ENCODE measurements around the gene PRPF38A.
"Not testable (repeated sequence)": the region's sequence is repeated elsewhere in the genome, so short reads cannot be mapped to it uniquely, and the experiment has no call there.

Gene PRPF38A

GRCh38 chr1:52367272-52367671 lies 37.1 kb upstream of the PRPF38A start:
- Mint-ChIP-seq H3K27me3 (no peaks in the 10 kb centered on the region), H3K9me3 (no peaks in the 10 kb centered on the region), H3K4me3 (peak overlapping the region; percentile 93)

GRCh38 chr1:52368383-52369172 lies 35.8 kb upstream of the PRPF38A start:
- H3K4me1 Mint-ChIP-seq (ENCODE audit: low read depth), result peaks cover 36% of the 10 kb centered on the region

More at GRCh38 chr1:52367272-52367671, 37.1 kb upstream of the PRPF38A start:
- no peak for DNase-seq
- H3K27ac Mint-ChIP-seq, result peak overlapping the region; percentile 7
- peaks cover 46% of the 10 kb centered on the region for H3K4me1 Mint-ChIP-seq (ENCODE audit: low read depth)
- H3K36me3 Mint-ChIP-seq (ENCODE audit: low read depth), result peaks cover 41% of the 10 kb centered on the region

GRCh38 chr1:52369851-52370250 lies 34.6 kb upstream of the PRPF38A start:
- not testable (repeated sequence) for DNase-seq, H3K9me3 Mint-ChIP-seq, H3K4me3 Mint-ChIP-seq, H3K27me3 Mint-ChIP-seq, H3K27ac Mint-ChIP-seq
- Mint-ChIP-seq H3K4me1 (ENCODE audit: low read depth) (peaks cover 25% of the 10 kb centered on the region), H3K36me3 (ENCODE audit: low read depth) (peaks cover 49% of the 10 kb centered on the region)

More at GRCh38 chr1:52368383-52369172, 35.8 kb upstream of the PRPF38A start:
- peak; percentile 70 for DNase-seq
- Mint-ChIP-seq H3K9me3 (no peaks in the 10 kb centered on the region), H3K36me3 (ENCODE audit: low read depth) (peaks cover 44% of the 10 kb centered on the region), H3K4me3 (peak overlapping the region; percentile 46), H3K27ac (peak overlapping the region; percentile 61), H3K27me3 (no peaks in the 10 kb centered on the region)

GRCh38 chr1:52385376-52385775 lies 19.0 kb upstream of the PRPF38A start:
- no peaks in the 10 kb centered on the region for H3K27me3 Mint-ChIP-seq
- no peak overlapping the region for H3K27ac Mint-ChIP-seq
- no peaks in the 10 kb centered on the region for H3K4me1 Mint-ChIP-seq (ENCODE audit: low read depth)
- H3K4me3 Mint-ChIP-seq, result no peak overlapping the region
- peaks cover 98% of the 10 kb centered on the region for H3K36me3 Mint-ChIP-seq (ENCODE audit: low read depth)
- no peak for DNase-seq
- H3K9me3 Mint-ChIP-seq, result no peaks in the 10 kb centered on the region

GRCh38 chr1:52386458-52386857 lies 17.9 kb upstream of the PRPF38A start:
- H3K36me3 Mint-ChIP-seq (ENCODE audit: low read depth), result peaks cover 98% of the 10 kb centered on the region
- DNase-seq, result no peak
- H3K27ac Mint-ChIP-seq, result no peak overlapping the region
- H3K27me3 Mint-ChIP-seq, result no peaks in the 10 kb centered on the region
- no peaks in the 10 kb centered on the region for H3K4me1 Mint-ChIP-seq (ENCODE audit: low read depth)
- no peaks in the 10 kb centered on the region for H3K9me3 Mint-ChIP-seq
- H3K4me3 Mint-ChIP-seq, result no peak overlapping the region

- no peak for DNase-seq
- H3K36me3 Mint-ChIP-seq (ENCODE audit: low read depth), result peaks cover 100% of the 10 kb centered on the region
- no peak overlapping the region for H3K4me3 Mint-ChIP-seq
- H3K4me1 Mint-ChIP-seq (ENCODE audit: low read depth), result peaks cover 4% of the 10 kb centered on the region
- no peak overlapping the region for H3K27ac Mint-ChIP-seq
- H3K9me3 Mint-ChIP-seq, result no peaks in the 10 kb centered on the region
- H3K27me3 Mint-ChIP-seq, result no peaks in the 10 kb centered on the region
These were observed 11.2 kb upstream of the PRPF38A start for GRCh38 chr1:52393174-52393573.

GRCh38 chr1:52399629-52400028 lies 4.8 kb upstream of the PRPF38A start:
- no peaks in the 10 kb centered on the region for H3K9me3 Mint-ChIP-seq
- no peak overlapping the region for H3K27ac Mint-ChIP-seq
- peaks cover 96% of the 10 kb centered on the region for H3K36me3 Mint-ChIP-seq (ENCODE audit: low read depth)
- H3K4me1 Mint-ChIP-seq (ENCODE audit: low read depth), result peaks cover 28% of the 10 kb centered on the region
- DNase-seq, result no peak
- H3K27me3 Mint-ChIP-seq, result no peaks in the 10 kb centered on the region
- H3K4me3 Mint-ChIP-seq, result no peak overlapping the region

GRCh38 chr1:52400131-52400530 lies 4.3 kb upstream of the PRPF38A start:
- H3K36me3 Mint-ChIP-seq (ENCODE audit: low read depth), result peaks cover 96% of the 10 kb centered on the region
- H3K4me1 Mint-ChIP-seq (ENCODE audit: low read depth), result peaks cover 28% of the 10 kb centered on the region
- H3K27me3 Mint-ChIP-seq, result no peaks in the 10 kb centered on the region
- no peak overlapping the region for H3K27ac Mint-ChIP-seq
- no peak for DNase-seq
- H3K4me3 Mint-ChIP-seq, result no peak overlapping the region
- no peaks in the 10 kb centered on the region for H3K9me3 Mint-ChIP-seq

GRCh38 chr1:52402860-52403240 lies 1.6 kb upstream of the PRPF38A start:
- H3K4me3 Mint-ChIP-seq, result peak overlapping the region; percentile 100
- no peaks in the 10 kb centered on the region for H3K27me3 Mint-ChIP-seq
- H3K36me3 Mint-ChIP-seq (ENCODE audit: low read depth), result peaks cover 94% of the 10 kb centered on the region
- peaks cover 47% of the 10 kb centered on the region for H3K4me1 Mint-ChIP-seq (ENCODE audit: low read depth)
- H3K9me3 Mint-ChIP-seq, result no peaks in the 10 kb centered on the region
- DNase-seq, result no peak
- H3K27ac Mint-ChIP-seq, result peak overlapping the region; percentile 100

GRCh38 chr1:52403566-52404115 lies 761 bp upstream of the PRPF38A start:
- DNase-seq, result no peak
- H3K4me3 Mint-ChIP-seq, result peak overlapping the region; percentile 100
- no peaks in the 10 kb centered on the region for H3K9me3 Mint-ChIP-seq
- peaks cover 52% of the 10 kb centered on the region for H3K4me1 Mint-ChIP-seq (ENCODE audit: low read depth)
- H3K36me3 Mint-ChIP-seq (ENCODE audit: low read depth), result peaks cover 96% of the 10 kb centered on the region
- H3K27ac Mint-ChIP-seq, result peak overlapping the region; percentile 100
- H3K27me3 Mint-ChIP-seq, result no peaks in the 10 kb centered on the region

GRCh38 chr1:52404975-52405338 lies 555 bp downstream of the PRPF38A start:
- H3K36me3 Mint-ChIP-seq (ENCODE audit: low read depth), result peaks cover 90% of the 10 kb centered on the region
- H3K27ac Mint-ChIP-seq, result peak overlapping the region; percentile 100
- DNase-seq, result no peak
- H3K9me3 Mint-ChIP-seq, result no peaks in the 10 kb centered on the region
- H3K27me3 Mint-ChIP-seq, result no peaks in the 10 kb centered on the region
- peaks cover 55% of the 10 kb centered on the region for H3K4me1 Mint-ChIP-seq (ENCODE audit: low read depth)
- peak overlapping the region; percentile 100 for H3K4me3 Mint-ChIP-seq

GRCh38 chr1:52413410-52413989 lies 9.1 kb downstream of the PRPF38A start:
- Mint-ChIP-seq H3K4me1 (ENCODE audit: low read depth) (peaks cover 28% of the 10 kb centered on the region), H3K27me3 (no peaks in the 10 kb centered on the region), H3K27ac (peak overlapping the region; percentile 68), H3K4me3 (no peak overlapping the region), H3K9me3 (no peaks in the 10 kb centered on the region), H3K36me3 (ENCODE audit: low read depth) (peaks cover 89% of the 10 kb centered on the region)
- no peak for DNase-seq

- H3K4me3 Mint-ChIP-seq, result no peak overlapping the region
- no peaks in the 10 kb centered on the region for H3K9me3 Mint-ChIP-seq
- peaks cover 95% of the 10 kb centered on the region for H3K36me3 Mint-ChIP-seq (ENCODE audit: low read depth)
- H3K27me3 Mint-ChIP-seq, result no peaks in the 10 kb centered on the region
- no peak for DNase-seq
- peaks cover 33% of the 10 kb centered on the region for H3K4me1 Mint-ChIP-seq (ENCODE audit: low read depth)
- H3K27ac Mint-ChIP-seq, result peak overlapping the region; percentile 61
These were observed 10.5 kb downstream of the PRPF38A start for GRCh38 chr1:52414942-52415341.

- Mint-ChIP-seq H3K36me3 (ENCODE audit: low read depth) (peaks cover 96% of the 10 kb centered on the region), H3K4me3 (no peak overlapping the region), H3K4me1 (ENCODE audit: low read depth) (peaks cover 35% of the 10 kb centered on the region), H3K27ac (peak overlapping the region; percentile 63), H3K27me3 (no peaks in the 10 kb centered on the region), H3K9me3 (no peaks in the 10 kb centered on the region)
- no peak for DNase-seq
These were observed 12.4 kb downstream of the PRPF38A start for GRCh38 chr1:52416811-52417210.

GRCh38 chr1:52420713-52421112 lies 16.3 kb downstream of the PRPF38A start:
- peak overlapping the region; percentile 40 for H3K27ac Mint-ChIP-seq
- peaks cover 52% of the 10 kb centered on the region for H3K4me1 Mint-ChIP-seq (ENCODE audit: low read depth)
- peaks cover 90% of the 10 kb centered on the region for H3K36me3 Mint-ChIP-seq (ENCODE audit: low read depth)
- no peak overlapping the region for H3K4me3 Mint-ChIP-seq
- H3K27me3 Mint-ChIP-seq, result no peaks in the 10 kb centered on the region
- no peak for DNase-seq
- H3K9me3 Mint-ChIP-seq, result no peaks in the 10 kb centered on the region
